ENCODE results near the gene DBP.

Gene DBP

GRCh38 chr19:48633148-48634035, 3.8 kb downstream of the DBP start:
- no peak for TF ChIP-seq ZBTB7A (IDR thresholded peaks at IDR 0.05; ENCODE audit: low read depth)
- no peak for TF ChIP-seq RAD21 (IDR thresholded peaks at IDR 0.05; ENCODE audit: low read depth)

DNA sequence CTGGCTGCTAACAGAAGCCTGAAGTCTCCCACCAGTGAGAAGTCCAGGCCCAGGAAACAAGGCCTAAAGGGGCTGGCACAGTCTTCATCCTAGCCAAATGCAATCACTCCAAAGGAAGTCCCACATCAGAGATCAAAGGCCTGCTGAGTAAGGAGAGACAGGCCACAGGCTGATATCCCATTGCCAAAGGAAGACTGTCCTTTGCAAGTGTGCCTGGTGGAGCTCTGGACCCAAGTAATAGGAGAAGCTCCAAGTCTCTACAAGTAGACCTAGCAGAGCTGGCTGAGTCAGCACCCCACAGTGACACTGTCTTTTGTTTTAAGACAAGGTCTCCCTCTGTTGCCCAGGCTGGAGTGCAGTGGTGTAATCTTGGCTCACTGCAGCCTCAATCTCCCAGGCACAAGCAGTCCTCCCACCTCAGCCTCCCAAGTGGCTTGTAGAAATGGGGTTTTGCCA, 4.5 kb downstream of the DBP start:
- no peak for TF ChIP-seq TCF12 (IDR thresholded peaks at IDR 0.05; ENCODE audit: low read depth)

- TF ChIP-seq EGR1 (IDR thresholded peaks at IDR 0.05) (no peak), ZBTB7A (IDR thresholded peaks at IDR 0.05; ENCODE audit: low read depth) (no peak)
Observed at GRCh38 chr19:48631225-48631624, 6.0 kb downstream of the DBP start.

DNA sequence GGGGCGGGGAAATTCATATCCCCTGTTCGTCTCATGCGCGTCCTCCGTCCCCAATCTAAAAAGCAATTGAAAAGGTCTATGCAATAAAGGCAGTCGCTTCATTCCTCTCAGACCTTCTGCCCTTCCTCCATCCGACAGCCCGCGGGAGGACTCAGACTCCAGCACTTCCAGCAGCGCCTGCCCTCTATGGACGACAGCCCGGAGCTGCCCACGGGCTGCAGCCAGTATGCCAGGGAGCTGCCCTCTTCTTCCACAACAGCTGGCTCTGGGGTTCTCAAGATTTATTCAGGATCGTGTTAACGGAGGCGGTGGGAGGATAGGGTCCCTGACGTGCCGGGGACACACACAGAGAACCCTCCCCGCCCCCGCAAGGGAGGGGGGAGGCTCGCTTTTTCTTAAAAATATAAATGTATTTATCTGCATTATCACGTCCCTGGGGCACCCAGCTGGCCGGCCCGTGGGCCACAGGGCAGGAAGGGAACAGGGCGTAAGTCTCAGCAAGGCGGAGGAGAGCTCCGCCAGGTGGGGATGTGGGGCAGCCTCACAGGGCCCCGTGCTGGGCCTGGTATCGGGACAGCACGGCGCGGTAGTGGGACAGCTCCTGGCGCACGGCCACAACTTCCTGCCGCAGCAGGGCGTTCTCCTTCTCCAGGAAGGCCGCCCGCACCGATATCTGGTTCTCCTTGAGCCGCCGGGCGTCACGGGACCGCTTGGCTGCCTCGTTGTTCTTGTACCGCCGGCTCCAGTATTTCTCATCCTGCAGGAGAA, 6.7 kb downstream of the DBP start:
- 0 out of 2 replicates have a peak, but pooled peaks have one; percentile 27 for TF ChIP-seq TCF12 (IDR thresholded peaks at IDR 0.05; ENCODE audit: low read depth)
- TF ChIP-seq RAD21 (IDR thresholded peaks at IDR 0.05; ENCODE audit: low read depth) = no peak
- no peak for TF ChIP-seq MAX (IDR thresholded peaks at IDR 0.05)
- TF ChIP-seq NFIC (IDR thresholded peaks at IDR 0.05) = no peak
- TF ChIP-seq YY1 (IDR thresholded peaks at IDR 0.05; ENCODE audit: low read depth) = no peak
- TF ChIP-seq, protein P1, sequence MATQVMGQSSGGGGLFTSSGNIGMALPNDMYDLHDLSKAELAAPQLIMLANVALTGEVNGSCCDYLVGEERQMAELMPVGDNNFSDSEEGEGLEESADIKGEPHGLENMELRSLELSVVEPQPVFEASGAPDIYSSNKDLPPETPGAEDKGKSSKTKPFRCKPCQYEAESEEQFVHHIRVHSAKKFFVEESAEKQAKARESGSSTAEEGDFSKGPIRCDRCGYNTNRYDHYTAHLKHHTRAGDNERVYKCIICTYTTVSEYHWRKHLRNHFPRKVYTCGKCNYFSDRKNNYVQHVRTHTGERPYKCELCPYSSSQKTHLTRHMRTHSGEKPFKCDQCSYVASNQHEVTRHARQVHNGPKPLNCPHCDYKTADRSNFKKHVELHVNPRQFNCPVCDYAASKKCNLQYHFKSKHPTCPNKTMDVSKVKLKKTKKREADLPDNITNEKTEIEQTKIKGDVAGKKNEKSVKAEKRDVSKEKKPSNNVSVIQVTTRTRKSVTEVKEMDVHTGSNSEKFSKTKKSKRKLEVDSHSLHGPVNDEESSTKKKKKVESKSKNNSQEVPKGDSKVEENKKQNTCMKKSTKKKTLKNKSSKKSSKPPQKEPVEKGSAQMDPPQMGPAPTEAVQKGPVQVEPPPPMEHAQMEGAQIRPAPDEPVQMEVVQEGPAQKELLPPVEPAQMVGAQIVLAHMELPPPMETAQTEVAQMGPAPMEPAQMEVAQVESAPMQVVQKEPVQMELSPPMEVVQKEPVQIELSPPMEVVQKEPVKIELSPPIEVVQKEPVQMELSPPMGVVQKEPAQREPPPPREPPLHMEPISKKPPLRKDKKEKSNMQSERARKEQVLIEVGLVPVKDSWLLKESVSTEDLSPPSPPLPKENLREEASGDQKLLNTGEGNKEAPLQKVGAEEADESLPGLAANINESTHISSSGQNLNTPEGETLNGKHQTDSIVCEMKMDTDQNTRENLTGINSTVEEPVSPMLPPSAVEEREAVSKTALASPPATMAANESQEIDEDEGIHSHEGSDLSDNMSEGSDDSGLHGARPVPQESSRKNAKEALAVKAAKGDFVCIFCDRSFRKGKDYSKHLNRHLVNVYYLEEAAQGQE (IDR thresholded peaks at IDR 0.05; ENCODE audit: low read depth) = no peak
- no peak for TF ChIP-seq TEAD4 (IDR thresholded peaks at IDR 0.05)
- TF ChIP-seq CREB1 (IDR thresholded peaks at IDR 0.05; ENCODE audit: low read depth) = no peak
- no peak for TF ChIP-seq ZBTB7A (IDR thresholded peaks at IDR 0.05; ENCODE audit: low read depth)

DNA sequence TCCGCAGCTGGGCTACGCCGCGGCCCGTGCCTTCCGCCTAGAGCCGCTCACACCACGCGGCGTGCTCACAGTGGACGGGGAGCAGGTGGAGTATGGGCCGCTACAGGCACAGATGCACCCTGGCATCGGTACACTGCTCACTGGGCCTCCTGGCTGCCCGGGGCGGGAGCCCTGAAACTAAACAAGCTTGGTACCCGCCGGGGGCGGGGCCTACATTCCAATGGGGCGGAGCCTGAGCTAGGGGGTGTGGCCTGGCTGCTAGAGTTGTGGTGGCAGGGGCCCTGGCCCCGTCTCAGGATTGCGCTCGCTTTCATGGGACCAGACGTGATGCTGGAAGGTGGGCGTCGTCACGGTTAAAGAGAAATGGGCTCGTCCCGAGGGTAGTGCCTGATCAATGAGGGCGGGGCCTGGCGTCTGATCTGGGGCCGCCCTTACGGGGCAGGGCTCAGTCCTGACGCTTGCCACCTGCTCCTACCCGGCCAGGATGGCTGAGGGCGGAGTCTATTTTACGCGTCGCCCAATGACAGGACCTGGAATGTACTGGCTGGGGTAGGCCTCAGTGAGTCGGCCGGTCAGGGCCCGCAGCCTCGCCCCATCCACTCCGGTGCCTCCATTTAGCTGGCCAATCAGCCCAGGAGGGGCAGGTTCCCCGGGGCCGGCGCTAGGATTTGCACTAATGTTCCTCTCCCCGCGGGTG, 7.4 kb downstream of the DBP start:
- TF ChIP-seq EP300 (IDR thresholded peaks at IDR 0.05; ENCODE audit: borderline replicate concordance) = no peak
- peak; percentile 51 for TF ChIP-seq TEAD4 (IDR thresholded peaks at IDR 0.05)

GRCh38 chr19:48629297-48629598, 7.9 kb downstream of the DBP start:
- TF ChIP-seq, protein P1 (IDR thresholded peaks at IDR 0.05; ENCODE audit: low read depth) = no peak

GRCh38 chr19:48628486-48629296, 8.5 kb downstream of the DBP start:
- TF ChIP-seq EGR1 (IDR thresholded peaks at IDR 0.05) (no peak), NFIC (IDR thresholded peaks at IDR 0.05) (no peak)

- TF ChIP-seq TCF12 (IDR thresholded peaks at IDR 0.05; ENCODE audit: low read depth) = no peak
- no peak for TF ChIP-seq CEBPB (IDR thresholded peaks at IDR 0.05)
- TF ChIP-seq RAD21 (IDR thresholded peaks at IDR 0.05; ENCODE audit: low read depth) = no peak
- TF ChIP-seq YY1 (IDR thresholded peaks at IDR 0.05; ENCODE audit: low read depth) = no peak
- TF ChIP-seq TAF1 (IDR thresholded peaks at IDR 0.05; ENCODE audit: low read depth) = no peak
- TF ChIP-seq, protein P2, sequence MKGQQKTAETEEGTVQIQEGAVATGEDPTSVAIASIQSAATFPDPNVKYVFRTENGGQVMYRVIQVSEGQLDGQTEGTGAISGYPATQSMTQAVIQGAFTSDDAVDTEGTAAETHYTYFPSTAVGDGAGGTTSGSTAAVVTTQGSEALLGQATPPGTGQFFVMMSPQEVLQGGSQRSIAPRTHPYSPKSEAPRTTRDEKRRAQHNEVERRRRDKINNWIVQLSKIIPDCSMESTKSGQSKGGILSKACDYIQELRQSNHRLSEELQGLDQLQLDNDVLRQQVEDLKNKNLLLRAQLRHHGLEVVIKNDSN (IDR thresholded peaks at IDR 0.05) = no peak
- TF ChIP-seq TEAD4 (IDR thresholded peaks at IDR 0.05) = no peak
- no peak for TF ChIP-seq FOXM1 (IDR thresholded peaks at IDR 0.05; ENCODE audit: borderline replicate concordance, low read depth)
- TF ChIP-seq, protein P1 (IDR thresholded peaks at IDR 0.05; ENCODE audit: low read depth) = no peak
- TF ChIP-seq NFIC (IDR thresholded peaks at IDR 0.05) = no peak
- TF ChIP-seq CREB1 (IDR thresholded peaks at IDR 0.05; ENCODE audit: low read depth) = no peak
- TF ChIP-seq EP300 (IDR thresholded peaks at IDR 0.05; ENCODE audit: borderline replicate concordance) = no peak
Observed at GRCh38 chr19:48627865-48628314, 9.3 kb downstream of the DBP start.

Data from Ishikawa (cell line).